ENCODE results near the gene PNPT1. TPM values are rescaled to one million over a fixed set of nuclear protein-coding genes. Genes with fewer than 3 reads are reported as not detected.

Gene PNPT1
- total RNA-seq, 2 experiments from 2014 or later = 54.1 to 60.7 TPM

GRCh38 chr2:55636831-55637230, 56.8 kb downstream of the PNPT1 start:
- Mint-ChIP-seq H3K27ac (no peak overlapping the region), H3K9me3 (no peaks in the 10 kb centered on the region), H3K36me3 (ENCODE audit: low read depth) (peaks cover 30% of the 10 kb centered on the region), H3K27me3 (ENCODE audit: low read depth) (no peaks in the 10 kb centered on the region), H3K4me3 (no peak overlapping the region), H3K4me1 (ENCODE audit: low read depth) (no peaks in the 10 kb centered on the region)
- intact Hi-C loops (cut with micrococcal nuclease) = no loop called here
- DNase-seq = no peak
- CTCF ChIA-PET = no interaction called here

DNA sequence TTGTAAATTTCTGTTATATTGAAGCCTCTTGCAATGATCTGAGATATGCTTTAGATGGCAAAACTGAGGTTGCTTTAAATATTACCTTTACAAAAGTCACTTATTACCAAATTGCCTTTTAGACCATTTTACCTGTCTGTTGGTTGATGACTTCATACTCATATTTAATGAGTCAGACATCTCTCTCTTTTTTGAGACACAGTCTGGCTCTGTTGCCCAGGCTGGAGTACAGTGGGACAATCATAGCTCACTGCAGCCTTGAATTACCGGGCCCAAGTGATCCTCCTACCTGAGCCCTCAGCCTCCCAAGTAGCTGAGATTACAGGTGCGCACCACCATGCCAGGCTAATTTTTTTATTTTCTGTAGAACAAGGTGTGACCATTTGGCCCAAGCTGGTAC, 64.7 kb downstream of the PNPT1 start:
- no peak for DNase-seq
- Mint-ChIP-seq H3K4me1 (ENCODE audit: low read depth) (peaks cover 24% of the 10 kb centered on the region), H3K27ac (no peak overlapping the region), H3K9me3 (no peaks in the 10 kb centered on the region), H3K36me3 (ENCODE audit: low read depth) (peaks cover 26% of the 10 kb centered on the region), H3K4me3 (no peak overlapping the region), H3K27me3 (ENCODE audit: low read depth) (no peaks in the 10 kb centered on the region)
- intact Hi-C loops (cut with micrococcal nuclease) = no loop called here
- CTCF ChIA-PET = no interaction called here

DNA sequence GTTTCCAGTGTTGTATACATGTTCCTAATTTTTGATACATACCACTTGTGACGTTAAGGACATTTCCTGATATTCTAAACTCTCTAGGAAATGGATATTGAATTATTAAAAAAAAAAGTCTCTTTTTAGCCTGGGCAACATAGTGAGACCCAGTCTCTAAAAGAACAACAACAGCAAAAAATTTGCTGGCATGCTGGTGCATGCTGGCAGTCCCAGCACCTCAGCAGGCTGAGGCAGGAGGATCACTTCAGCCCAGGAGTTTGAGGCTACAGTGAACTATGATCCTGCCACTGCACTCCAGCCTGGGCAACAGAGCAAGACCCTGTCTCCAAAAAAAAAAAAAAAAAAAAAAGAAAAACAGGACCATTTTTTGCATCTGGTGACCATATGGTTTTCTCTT, 65.7 kb downstream of the PNPT1 start:
- Mint-ChIP-seq H3K36me3 (ENCODE audit: low read depth) (peaks cover 22% of the 10 kb centered on the region), H3K27ac (no peak overlapping the region), H3K4me3 (no peak overlapping the region), H3K4me1 (ENCODE audit: low read depth) (peaks cover 24% of the 10 kb centered on the region), H3K9me3 (no peaks in the 10 kb centered on the region), H3K27me3 (ENCODE audit: low read depth) (no peaks in the 10 kb centered on the region)
- DNase-seq = no peak
- intact Hi-C loops (cut with micrococcal nuclease) = no loop called here
- CTCF ChIA-PET = no interaction called here

GRCh38 chr2:55621802-55622201, 71.8 kb downstream of the PNPT1 start:
- no peak for DNase-seq
- H3K4me1 Mint-ChIP-seq (ENCODE audit: low read depth) = peaks cover 16% of the 10 kb centered on the region
- H3K9me3 Mint-ChIP-seq = no peaks in the 10 kb centered on the region
- CTCF ChIA-PET = no interaction called here
- no peak overlapping the region for H3K27ac Mint-ChIP-seq
- peaks cover 23% of the 10 kb centered on the region for H3K36me3 Mint-ChIP-seq (ENCODE audit: low read depth)
- no peaks in the 10 kb centered on the region for H3K27me3 Mint-ChIP-seq (ENCODE audit: low read depth)
- H3K4me3 Mint-ChIP-seq = no peak overlapping the region
- intact Hi-C loops (cut with micrococcal nuclease) = no loop called here

DNA sequence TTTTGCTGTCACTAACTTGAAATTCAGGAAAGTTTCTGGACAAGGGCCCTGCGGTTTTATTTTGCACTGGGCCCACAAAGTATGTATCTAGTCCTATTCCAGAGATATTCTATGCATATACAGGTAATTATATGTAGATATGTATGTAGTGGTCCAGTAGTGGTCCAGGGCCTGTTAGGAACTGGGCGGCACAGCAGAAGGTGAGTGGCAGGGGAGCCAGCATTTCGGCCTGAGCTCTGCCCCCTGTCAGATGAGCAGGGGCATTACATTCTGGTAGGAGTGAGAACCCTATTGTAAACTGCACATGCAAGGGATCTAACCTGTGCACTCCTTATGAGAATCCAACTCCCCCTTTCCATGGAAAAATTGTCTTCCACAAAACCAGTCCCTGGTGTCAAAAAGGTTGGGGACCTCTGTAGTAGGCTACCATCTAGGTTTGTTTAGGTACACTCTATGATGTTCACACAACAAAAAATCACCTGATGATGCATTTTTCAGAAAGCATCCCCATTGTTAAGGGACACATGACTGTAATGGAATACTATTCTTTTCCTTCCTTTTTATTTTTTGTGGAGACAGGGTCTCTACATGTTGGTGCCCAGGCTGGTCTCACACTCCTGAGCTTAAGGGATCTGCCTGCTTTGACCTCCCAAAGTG, 73.4 kb downstream of the PNPT1 start:
- Mint-ChIP-seq H3K36me3 (ENCODE audit: low read depth) (peaks cover 19% of the 10 kb centered on the region), H3K27me3 (ENCODE audit: low read depth) (no peaks in the 10 kb centered on the region), H3K27ac (no peak overlapping the region), H3K9me3 (no peaks in the 10 kb centered on the region), H3K4me3 (no peak overlapping the region), H3K4me1 (ENCODE audit: low read depth) (peaks cover 12% of the 10 kb centered on the region)
- intact Hi-C loops (cut with micrococcal nuclease) = no loop called here
- CTCF ChIA-PET = no interaction called here
- DNase-seq = peak; percentile 25

DNA sequence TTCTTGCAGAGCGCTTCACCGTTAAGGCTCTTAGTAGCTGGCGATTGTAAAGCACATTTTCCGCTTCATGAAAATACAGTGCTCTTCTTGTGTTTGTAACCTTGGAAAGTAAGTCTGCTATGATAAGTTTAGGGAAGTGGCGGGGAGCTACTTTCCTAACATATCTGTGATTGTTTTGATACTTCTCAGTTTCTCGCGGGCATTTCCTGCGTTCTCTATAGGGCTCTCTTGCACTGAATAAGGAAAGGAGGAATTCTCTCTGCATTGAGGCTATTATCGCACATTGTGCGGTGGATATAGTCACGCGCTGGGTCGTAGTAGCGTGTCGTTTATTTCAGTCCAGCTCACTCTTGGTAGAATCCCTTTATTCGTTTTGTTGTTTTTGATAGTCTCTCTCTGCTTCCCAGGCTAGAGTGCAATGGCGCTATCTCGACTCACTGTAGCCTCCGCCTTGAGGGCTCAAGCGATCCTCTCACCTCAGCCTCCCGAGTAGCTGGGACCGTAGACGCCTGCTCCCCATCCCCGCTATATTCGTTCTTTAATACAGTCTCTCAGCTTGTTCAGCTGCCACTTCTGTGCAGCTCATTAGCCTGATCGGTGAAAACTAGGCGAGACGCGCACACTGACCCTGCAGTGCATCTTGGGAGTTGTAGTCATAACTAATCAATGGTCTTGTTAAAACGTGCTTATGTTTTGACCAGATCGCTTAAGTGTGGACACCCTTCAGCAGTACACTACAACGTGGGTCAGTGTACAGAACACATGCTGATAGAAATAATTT, 75.2 kb downstream of the PNPT1 start:
- no peaks in the 10 kb centered on the region for H3K27me3 Mint-ChIP-seq (ENCODE audit: low read depth)
- CTCF ChIA-PET = interaction anchor here (0.6 to 1.6 kb wide), 5 partner anchors 14 to 314 kb away, joined by 3 to 4 read pairs (median 3); partner anchors contain the start of gene CFAP36

DNA sequence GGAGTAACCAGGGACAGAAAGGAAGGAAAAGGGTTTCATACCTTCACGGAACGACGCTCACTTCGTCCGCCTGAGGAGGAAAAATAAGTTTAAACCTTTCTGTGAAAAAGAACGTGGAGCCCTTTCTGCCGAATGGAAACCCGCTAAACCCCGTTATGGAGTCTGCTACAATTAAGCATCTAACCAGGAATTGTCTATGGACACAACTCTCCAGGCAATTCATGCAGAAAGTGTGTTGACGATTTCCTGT, 75.7 kb downstream of the PNPT1 start:
- Mint-ChIP-seq H3K36me3 (ENCODE audit: low read depth) (peaks cover 29% of the 10 kb centered on the region), H3K4me3 (no peak overlapping the region), H3K9me3 (no peaks in the 10 kb centered on the region), H3K4me1 (ENCODE audit: low read depth) (peaks cover 21% of the 10 kb centered on the region), H3K27ac (no peak overlapping the region), H3K27me3 (ENCODE audit: low read depth) (no peaks in the 10 kb centered on the region)
- intact Hi-C loops (cut with micrococcal nuclease) = loop anchor here (5.0 to 10.0 kb wide), 4 partner anchors 36 to 1833 kb away; partner anchors contain the start of genes ASB3 and ERLEC1
- CTCF ChIA-PET = interaction anchor here (0.6 to 1.6 kb wide), 3 partner anchors 47 to 314 kb away, joined by 3 read pairs; partner anchors contain the start of gene CFAP36
- no peak for DNase-seq

More for the DNA sequence above, 75.2 kb downstream of the PNPT1 start:
- Mint-ChIP-seq H3K36me3 (ENCODE audit: low read depth) (peaks cover 26% of the 10 kb centered on the region), H3K27ac (no peak overlapping the region), H3K4me3 (no peak overlapping the region), H3K4me1 (ENCODE audit: low read depth) (peaks cover 18% of the 10 kb centered on the region), H3K9me3 (no peaks in the 10 kb centered on the region)
- peak; percentile 61 for DNase-seq
- intact Hi-C loops (cut with micrococcal nuclease) = loop anchor here (5.0 to 10.0 kb wide), 4 partner anchors 36 to 1834 kb away; partner anchors contain the start of genes ASB3 and ERLEC1

- peak; percentile 99 for DNase-seq
- peaks cover 33% of the 10 kb centered on the region for H3K36me3 Mint-ChIP-seq (ENCODE audit: low read depth)
- H3K27me3 Mint-ChIP-seq (ENCODE audit: low read depth) = no peaks in the 10 kb centered on the region
- CTCF ChIA-PET = interaction anchor here (0.6 to 1.6 kb wide), 2 partner anchors 98 to 313 kb away, joined by 3 read pairs; partner anchors contain the start of gene CFAP36
- intact Hi-C loops (cut with micrococcal nuclease) = loop anchor here (1.0 to 10.0 kb wide), 20 partner anchors 27 to 1833 kb away; partner anchors contain the start of genes ACYP2, ASB3, CFAP36 and CLHC1
- no peak within 1 kb of the TSS for H3K4me3 Mint-ChIP-seq
- peaks cover 21% of the 10 kb centered on the region for H3K4me1 Mint-ChIP-seq (ENCODE audit: low read depth)
- H3K27ac Mint-ChIP-seq = no peak within 1 kb of the TSS
- no peaks in the 10 kb centered on the region for H3K9me3 Mint-ChIP-seq
These were observed 76.2 kb downstream of the PNPT1 start, which contains the start of gene PPP4R3B for GRCh38 chr2:55617175-55618024. Gene PPP4R3B, minus strand, starts transcription at chr2:55617622. Its CDS starts 337 bp downstream, at chr2:55617285.

DNA sequence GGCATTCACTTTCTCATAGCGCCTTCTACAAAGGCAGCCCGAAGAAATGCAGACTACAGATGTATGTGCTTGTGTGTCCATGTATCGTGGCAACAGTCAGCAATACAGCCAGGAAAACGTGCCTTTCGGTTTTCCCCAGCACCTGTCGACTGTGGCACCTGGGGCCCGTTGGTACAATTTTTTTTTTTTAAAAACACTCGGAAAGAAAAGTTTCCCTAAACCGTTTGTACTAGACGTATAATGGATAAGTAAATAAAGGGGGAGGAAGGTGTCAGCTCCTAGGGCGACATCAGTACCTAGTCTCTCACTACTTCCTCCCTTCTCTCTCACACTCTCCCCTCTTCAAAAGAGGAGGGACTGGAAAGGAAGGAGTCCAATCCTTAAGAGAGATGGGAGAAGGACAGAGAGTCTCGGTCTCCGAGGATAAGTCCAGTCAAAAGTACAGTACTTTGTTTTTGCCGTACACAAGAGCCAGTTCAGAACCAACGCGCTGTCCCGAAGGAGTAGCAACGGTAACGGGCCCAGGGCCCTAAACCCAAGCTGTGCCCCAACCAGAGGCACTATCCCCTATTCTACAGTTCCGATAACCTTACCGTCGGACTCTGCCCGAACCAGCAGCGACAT, 77.0 kb downstream of the PNPT1 start:
- Mint-ChIP-seq H3K4me1 (ENCODE audit: low read depth) (peaks cover 23% of the 10 kb centered on the region), H3K9me3 (no peaks in the 10 kb centered on the region), H3K27me3 (ENCODE audit: low read depth) (no peaks in the 10 kb centered on the region), H3K4me3 (no peak overlapping the region), H3K27ac (no peak overlapping the region), H3K36me3 (ENCODE audit: low read depth) (peaks cover 34% of the 10 kb centered on the region)
- CTCF ChIA-PET = no interaction called here
- DNase-seq = peak; percentile 67
- intact Hi-C loops (cut with micrococcal nuclease) = loop anchor here (1.0 to 10.0 kb wide), 20 partner anchors 26 to 1832 kb away; partner anchors contain the start of genes ACYP2, ASB3, CFAP36 and CLHC1

DNA sequence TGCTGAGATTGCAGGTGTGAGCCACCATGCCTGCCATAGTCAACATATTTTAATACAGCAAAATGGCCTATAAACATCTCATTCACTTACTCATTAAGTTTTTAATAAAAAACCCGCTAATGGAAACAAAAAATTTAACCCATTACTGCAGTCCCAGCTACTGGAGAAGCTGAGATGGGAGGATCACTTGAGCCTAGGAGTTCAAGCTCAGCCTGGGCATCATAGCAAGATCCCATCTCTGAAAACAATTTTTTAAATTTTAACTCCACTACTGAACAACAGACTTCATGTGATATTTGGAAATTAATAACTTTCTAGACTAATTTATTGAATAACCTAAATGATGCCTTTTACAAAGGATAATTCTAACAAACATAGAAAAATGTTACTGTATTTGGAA, 81.6 kb downstream of the PNPT1 start:
- no peak for DNase-seq
- intact Hi-C loops (cut with micrococcal nuclease) = loop anchor here (10.0 kb wide), 1 partner anchor 1827 kb away; the partner anchor contains the start of genes ASB3 and ERLEC1
- Mint-ChIP-seq H3K36me3 (ENCODE audit: low read depth) (peaks cover 37% of the 10 kb centered on the region), H3K9me3 (no peaks in the 10 kb centered on the region), H3K27me3 (ENCODE audit: low read depth) (no peaks in the 10 kb centered on the region), H3K4me3 (no peak overlapping the region), H3K4me1 (ENCODE audit: low read depth) (peaks cover 64% of the 10 kb centered on the region), H3K27ac (no peak overlapping the region)
- CTCF ChIA-PET = interaction anchor here (0.5 kb wide), 1 partner anchor 8 kb away, joined by 3 read pairs; no protein-coding TSS in a partner anchor

GRCh38 chr2:55610954-55611743, 82.5 kb downstream of the PNPT1 start:
- no peak for DNase-seq
- Mint-ChIP-seq H3K27ac (peak overlapping the region; percentile 68), H3K4me3 (no peak overlapping the region), H3K9me3 (no peaks in the 10 kb centered on the region), H3K36me3 (ENCODE audit: low read depth) (peaks cover 39% of the 10 kb centered on the region), H3K4me1 (ENCODE audit: low read depth) (peaks cover 66% of the 10 kb centered on the region), H3K27me3 (ENCODE audit: low read depth) (no peaks in the 10 kb centered on the region)
- intact Hi-C loops (cut with micrococcal nuclease) = loop anchor here (10.0 kb wide), 1 partner anchor 1826 kb away; the partner anchor contains the start of genes ASB3 and ERLEC1
- CTCF ChIA-PET = interaction anchor here (0.5 to 0.7 kb wide), 2 partner anchors 8 to 433 kb away, joined by 3 to 5 read pairs; no protein-coding TSS in a partner anchor

Data from activated naive CD4-positive, alpha-beta T cell treated with anti-CD3 and anti-CD28 coated beads for 36 hours (primary cell).